Neural cell (in vitro differentiated cells): ENCODE results near the gene NSG1. TPM values are rescaled to one million over a fixed set of nuclear protein-coding genes. Genes with fewer than 3 reads are reported as not detected.

Experiments used
- H2AFZ ChIP-seq: fragments of 200-600, 300-800 bp; sonication (generic), shearing (Covaris generic); 2 replicates; pipeline ENCODE4 v1.6.0; 2014; ENCODE audit warnings: low read depth, mild to moderate bottlenecking, antibody characterized with exemption, low read length, moderate library complexity
- H3F3A ChIP-seq: fragments of 200-600 bp; shearing (Covaris generic); 2 replicates; pipeline ENCODE4 v1.6.1; 2016; ENCODE audit warnings: mild to moderate bottlenecking, moderate library complexity, mixed read lengths, antibody characterized with exemption, low read length; ENCODE audit not compliant: insufficient read depth, poor library complexity, severe bottlenecking
- H3K27ac ChIP-seq: fragments of 200-600, 300-800 bp; sonication (generic), shearing (Covaris generic); 2 replicates; pipeline ENCODE4 v1.5.1; 2014; ENCODE audit warnings: mild to moderate bottlenecking, low read length, moderate library complexity
- H3K27me3 ChIP-seq: fragments of 300-800, 200-600 bp; sonication (generic), shearing (Covaris generic); 2 replicates; pipeline ENCODE4 v1.6.0; 2014; ENCODE audit warnings: mild to moderate bottlenecking, low read depth, low read length, moderate library complexity; ENCODE audit not compliant: insufficient read depth
- H3K36me3 ChIP-seq: fragments of 300-800, 200-600 bp; sonication (generic), shearing (Covaris generic); 2 replicates; pipeline ENCODE4 v1.5.1; 2014; ENCODE audit warnings: mild to moderate bottlenecking, antibody characterized with exemption, low read length, moderate library complexity; ENCODE audit not compliant: insufficient read depth
- H3K4me2 ChIP-seq: fragments of 300-800, 200-600 bp; sonication (generic), shearing (Covaris generic); 2 replicates; pipeline ENCODE4 v1.6.0; 2014; ENCODE audit warnings: mild to moderate bottlenecking, low read length
- H3K4me3 ChIP-seq: fragments of 300-800, 200-600 bp; sonication (generic), shearing (Covaris generic); 2 replicates; pipeline ENCODE4 v1.5.1; 2014; ENCODE audit warnings: mild to moderate bottlenecking, low read length, moderate library complexity
- H3K79me2 ChIP-seq: fragments of 200-600 bp; shearing (Covaris generic); replicated peaks from 2 replicates; pipeline ENCODE4 v1.6.0; 2014; ENCODE audit warnings: mild to moderate bottlenecking, low read length, moderate library complexity; ENCODE audit not compliant: insufficient read depth
- H3K9ac ChIP-seq: fragments of 300-800, 200-600 bp; sonication (generic), shearing (Covaris generic); 2 replicates; pipeline ENCODE4 v1.6.1; 2016; ENCODE audit warnings: mild to moderate bottlenecking, low read length, mixed read lengths
- H3K9me2 ChIP-seq: fragments of 200-600 bp; shearing (Covaris generic); 2 replicates; pipeline ENCODE4 v1.6.1; 2016; ENCODE audit warnings: mild to moderate bottlenecking, low read length, mixed read lengths; ENCODE audit not compliant: insufficient read depth
- H3K9me3 ChIP-seq: fragments of 200-600, 300-800 bp; sonication (generic), shearing (Covaris generic); 2 replicates; pipeline ENCODE4 v1.6.1; 2016; ENCODE audit warnings: mild to moderate bottlenecking, mixed run types, low read length, moderate library complexity, mixed read lengths
- H4K20me1 ChIP-seq: fragments of 200-600 bp; shearing (Covaris generic); 2 replicates; pipeline ENCODE4 v1.6.1; 2016; ENCODE audit warnings: mild to moderate bottlenecking, mixed run types; ENCODE audit not compliant: insufficient read depth
- EP300 ChIP-seq: fragments of 450-650 bp; conservative IDR thresholded peaks from 2 replicates; pipeline ENCODE4 v1.6.1; 2014; ENCODE audit warnings: antibody characterized with exemption, mild to moderate bottlenecking, moderate library complexity; ENCODE audit not compliant: poor library complexity, severe bottlenecking
- EZH2 ChIP-seq: fragments of 200-600, 300-800 bp; shearing (Covaris generic), sonication (generic); IDR thresholded peaks from 2 replicates; pipeline ENCODE4 v1.6.1; 2014; ENCODE audit warnings: antibody characterized with exemption, low read length, borderline replicate concordance, mild to moderate bottlenecking; ENCODE audit not compliant: insufficient read depth, poor library complexity, severe bottlenecking
- MXI1 ChIP-seq: fragments of 450-650 bp; conservative IDR thresholded peaks from 2 replicates; pipeline ENCODE4 v1.6.1; 2014; ENCODE audit warnings: antibody characterized with exemption, mild to moderate bottlenecking; ENCODE audit not compliant: poor library complexity, severe bottlenecking
- POLR2AphosphoS5 ChIP-seq: IDR thresholded peaks from 2 replicates; pipeline ENCODE4 v1.6.1; 2012
- RAD21 ChIP-seq: fragments of 450-650 bp; conservative IDR thresholded peaks from 2 replicates; pipeline ENCODE4 v1.6.1; 2014; ENCODE audit warnings: antibody characterized with exemption, mild to moderate bottlenecking, moderate library complexity
- REST ChIP-seq: IDR thresholded peaks from 2 replicates; pipeline ENCODE4 v1.6.1; 2012; ENCODE audit warnings: borderline replicate concordance
- SMC3 ChIP-seq: fragments of 450-650 bp; conservative IDR thresholded peaks from 2 replicates; pipeline ENCODE4 v1.6.1; 2014; ENCODE audit warnings: antibody characterized with exemption, mild to moderate bottlenecking, moderate library complexity; ENCODE audit not compliant: poor library complexity
- TAF1 ChIP-seq: IDR thresholded peaks from 2 replicates; pipeline ENCODE4 v1.6.1; 2012; ENCODE audit warnings: low read depth
- polyA plus RNA-seq: library from polyadenylated mRNA; depleted of rRNA; stranded (reverse); fragments of >200 nt; gene quantifications from 2 replicates; pipeline ENCODE4 v1.2.3, GENCODE V29; 2014
- TF ChIP-seq, protein P1 (sequence below): fragments of 450-650 bp; IDR thresholded peaks from 2 replicates; pipeline ENCODE4 v1.5.1; 2014; ENCODE audit warnings: antibody characterized with exemption, mild to moderate bottlenecking, moderate library complexity; ENCODE audit not compliant: poor library complexity, severe bottlenecking

The NSG1 gene
- polyA plus RNA-seq, 1 donor from 2014 or later: 921 TPM

DNA sequence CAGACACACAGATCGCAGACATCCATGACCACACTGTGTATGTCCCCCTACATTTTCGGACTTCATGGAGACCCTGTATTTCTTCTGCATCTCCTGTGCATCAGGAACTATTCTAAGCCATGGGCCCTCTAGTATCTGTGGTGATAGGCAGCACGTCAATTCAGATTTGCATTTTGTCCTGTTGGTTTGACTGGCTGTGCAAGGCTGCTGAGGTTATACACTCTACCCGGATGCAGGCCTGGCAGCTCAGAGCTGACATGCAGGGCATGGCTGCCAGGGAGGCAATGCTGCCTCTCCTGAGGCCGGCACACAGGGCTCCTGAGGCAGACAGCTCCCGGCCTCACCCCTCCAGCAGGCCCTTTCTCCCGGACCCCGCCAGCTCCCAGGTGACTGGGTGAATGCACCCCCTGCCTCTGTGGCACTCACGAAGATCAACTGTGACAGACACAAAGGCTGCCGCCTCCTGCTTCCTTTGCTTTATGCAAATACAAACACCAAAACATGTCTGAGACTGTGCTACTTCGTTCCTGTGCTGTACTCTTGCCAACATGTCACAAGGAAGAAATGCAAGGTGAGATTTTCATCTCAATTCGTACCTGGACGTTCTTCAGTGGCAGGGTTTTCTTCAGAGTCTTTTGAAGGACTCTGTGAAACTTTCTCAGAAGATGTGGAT, 51.0 kb downstream of the NSG1 start:
- Histone ChIP-seq H3K27ac (no peak overlapping the region), H2AFZ (no peak overlapping the region), H3K79me2 (no peaks in the 10 kb centered on the region), H3F3A (no peaks in the 10 kb centered on the region), H3K9ac (no peak overlapping the region), H3K9me2 (no peaks in the 10 kb centered on the region), H3K4me2 (no peak overlapping the region), H3K9me3 (no peaks in the 10 kb centered on the region), H3K36me3 (peaks cover 7% of the 10 kb centered on the region), H4K20me1 (no peaks in the 10 kb centered on the region), H3K4me3 (no peak overlapping the region), H3K27me3 (no peaks in the 10 kb centered on the region)
- TF ChIP-seq EZH2 (no peak), REST (no peak), RAD21 (no peak), POLR2AphosphoS5 (no peak), TAF1 (no peak), SMC3 (no peak), EP300 (no peak), MXI1 (no peak)
- TF ChIP-seq, protein P1, sequence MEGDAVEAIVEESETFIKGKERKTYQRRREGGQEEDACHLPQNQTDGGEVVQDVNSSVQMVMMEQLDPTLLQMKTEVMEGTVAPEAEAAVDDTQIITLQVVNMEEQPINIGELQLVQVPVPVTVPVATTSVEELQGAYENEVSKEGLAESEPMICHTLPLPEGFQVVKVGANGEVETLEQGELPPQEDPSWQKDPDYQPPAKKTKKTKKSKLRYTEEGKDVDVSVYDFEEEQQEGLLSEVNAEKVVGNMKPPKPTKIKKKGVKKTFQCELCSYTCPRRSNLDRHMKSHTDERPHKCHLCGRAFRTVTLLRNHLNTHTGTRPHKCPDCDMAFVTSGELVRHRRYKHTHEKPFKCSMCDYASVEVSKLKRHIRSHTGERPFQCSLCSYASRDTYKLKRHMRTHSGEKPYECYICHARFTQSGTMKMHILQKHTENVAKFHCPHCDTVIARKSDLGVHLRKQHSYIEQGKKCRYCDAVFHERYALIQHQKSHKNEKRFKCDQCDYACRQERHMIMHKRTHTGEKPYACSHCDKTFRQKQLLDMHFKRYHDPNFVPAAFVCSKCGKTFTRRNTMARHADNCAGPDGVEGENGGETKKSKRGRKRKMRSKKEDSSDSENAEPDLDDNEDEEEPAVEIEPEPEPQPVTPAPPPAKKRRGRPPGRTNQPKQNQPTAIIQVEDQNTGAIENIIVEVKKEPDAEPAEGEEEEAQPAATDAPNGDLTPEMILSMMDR: no peak

DNA sequence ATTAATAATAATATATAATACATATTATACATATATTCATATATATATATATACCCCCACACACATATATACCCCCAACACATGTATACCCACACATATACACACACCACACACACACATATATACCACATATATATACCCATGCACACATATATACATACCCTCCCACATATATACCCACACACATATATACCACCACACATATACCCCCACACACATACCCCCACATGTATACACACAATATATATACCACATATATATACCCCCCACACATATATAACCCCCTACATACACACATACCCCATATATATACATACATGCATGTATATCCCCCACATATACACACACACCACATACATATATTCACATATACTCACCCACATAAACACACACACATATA, 52.0 kb downstream of the NSG1 start:
- Histone ChIP-seq H3K9me3 (no peaks in the 10 kb centered on the region), H3K4me3 (no peak overlapping the region), H4K20me1 (no peaks in the 10 kb centered on the region), H3K4me2 (no peak overlapping the region), H3K9me2 (no peaks in the 10 kb centered on the region), H3K79me2 (no peaks in the 10 kb centered on the region), H3K27me3 (no peaks in the 10 kb centered on the region), H3K36me3 (peaks cover 7% of the 10 kb centered on the region), H3F3A (no peaks in the 10 kb centered on the region), H2AFZ (no peak overlapping the region), H3K9ac (no peak overlapping the region), H3K27ac (no peak overlapping the region)
- TF ChIP-seq MXI1 (no peak), RAD21 (no peak), EP300 (no peak), REST (no peak), SMC3 (no peak), EZH2 (no peak), TAF1 (no peak), POLR2AphosphoS5 (no peak)
- TF ChIP-seq, protein P1: no peak
